Activated CD4-positive, alpha-beta T cell treated with anti-CD3 and anti-CD28 coated beads, Interleukin-2, amount 10 ng/mL, durations not matched to agents 7 days and 5 days (primary cell): ENCODE measurements around the gene GNB1. TPM values are rescaled to one million over a fixed set of nuclear protein-coding genes. Genes with fewer than 3 reads are reported as not detected.

Experiments
- CTCF ChIA-PET: fragments of 350-600 bp; sonication (Branson Sonifier 250); formaldehyde crosslinking; loops from one replicate; lab custom pipeline; 2021; ENCODE audit warnings: antibody characterized with exemption; lab: Charles Lee
- POLR2A ChIA-PET: fragments of 350-600 bp; sonication (Branson Sonifier 250); formaldehyde crosslinking; loops from one replicate; lab custom pipeline; 2021; ENCODE audit warnings: antibody characterized with exemption; lab: Charles Lee
- DNase-seq: peaks from one replicate; pipeline ENCODE4 v3.0.0-alpha.2; 2020
- H3K27ac Mint-ChIP-seq: one replicate; pipeline ENCODE4 v1.8.0; 2021; ENCODE audit warnings: mild to moderate bottlenecking, moderate library complexity, mixed read lengths
- H3K27me3 Mint-ChIP-seq: one replicate; pipeline ENCODE4 v1.8.0; 2021; ENCODE audit warnings: mixed read lengths
- H3K36me3 Mint-ChIP-seq: one replicate; pipeline ENCODE4 v1.8.0; 2021; ENCODE audit warnings: low read depth, mixed read lengths
- H3K4me1 Mint-ChIP-seq: one replicate; pipeline ENCODE4 v1.8.0; 2021; ENCODE audit warnings: mixed read lengths
- H3K4me3 Mint-ChIP-seq: one replicate; pipeline ENCODE4 v1.8.0; 2021; ENCODE audit warnings: mild to moderate bottlenecking, moderate library complexity, mixed read lengths
- H3K9me3 Mint-ChIP-seq: one replicate; pipeline ENCODE4 v1.8.0; 2021; ENCODE audit warnings: mixed read lengths
- total RNA-seq, 2 experiments: library from RNA; stranded (reverse); gene quantifications; one replicate each; pipeline ENCODE4 v1.2.3, GENCODE V29; 2021

Gene GNB1
- total RNA-seq, 2 experiments from 2014 or later = 368 to 454 TPM

DNA sequence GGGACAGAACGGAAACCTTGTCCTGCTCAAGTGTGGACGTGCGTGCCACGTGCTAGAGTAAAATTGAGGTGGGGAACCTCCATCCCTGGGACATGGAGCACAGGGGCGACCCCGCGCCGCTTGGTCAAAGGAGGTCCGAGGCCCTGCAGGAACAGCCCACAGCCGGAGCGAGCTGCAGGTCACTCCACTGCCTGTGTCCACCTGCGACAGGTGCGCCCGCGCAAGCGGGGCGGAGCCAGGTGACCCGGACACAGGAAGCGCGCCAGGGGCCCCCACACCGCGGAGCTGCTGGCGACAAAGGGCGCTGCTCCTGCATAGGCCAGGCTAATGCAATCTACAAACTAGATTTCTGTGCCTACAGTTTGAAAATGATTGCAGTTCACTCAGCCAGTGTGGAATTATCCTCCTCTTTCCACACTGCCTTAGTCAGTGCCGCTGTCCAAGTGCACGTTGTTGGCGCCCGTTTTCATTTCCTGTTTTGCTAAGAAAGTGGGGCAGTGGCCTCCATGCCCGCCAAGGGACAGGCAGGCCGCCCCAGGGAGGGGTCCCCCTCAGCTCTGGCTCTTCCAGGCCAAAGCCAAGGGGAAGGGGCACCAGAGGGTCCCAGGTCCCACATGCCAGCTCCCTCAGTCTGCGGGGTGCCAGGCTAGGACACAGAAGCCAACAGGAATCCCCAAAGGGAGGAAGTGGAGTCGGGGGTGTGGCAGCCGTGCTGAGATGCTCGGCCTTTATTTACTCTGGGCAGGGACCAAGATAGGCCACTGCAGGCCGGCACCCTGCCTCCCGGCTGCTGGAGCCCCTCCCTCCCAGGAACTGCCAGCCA is 108.3 kb downstream of the GNB1 start:
- no peaks in the 10 kb centered on the region for H3K27me3 Mint-ChIP-seq
- H3K27ac Mint-ChIP-seq = peak overlapping the region; percentile 85
- peaks cover 46% of the 10 kb centered on the region for H3K4me1 Mint-ChIP-seq
- ChIA-PET POLR2A (no interaction called here), CTCF (no interaction called here)
- peak; percentile 36 for DNase-seq
- peaks cover 34% of the 10 kb centered on the region for H3K36me3 Mint-ChIP-seq
- H3K9me3 Mint-ChIP-seq = no peaks in the 10 kb centered on the region
- no peak overlapping the region for H3K4me3 Mint-ChIP-seq

- POLR2A ChIA-PET = no interaction called here
- Mint-ChIP-seq H3K27ac (peak overlapping the region; percentile 95), H3K4me3 (peak overlapping the region; percentile 36), H3K27me3 (no peaks in the 10 kb centered on the region), H3K36me3 (peaks cover 26% of the 10 kb centered on the region), H3K9me3 (no peaks in the 10 kb centered on the region), H3K4me1 (peaks cover 55% of the 10 kb centered on the region)
- CTCF ChIA-PET = interaction anchor here (0.6 kb wide), 1 partner anchor 10 kb away, joined by 4 read pairs; no protein-coding TSS in a partner anchor
- DNase-seq = no peak
Measured at GRCh38 chr1:1781526-1781903, 109.4 kb downstream of the GNB1 start.

GRCh38 chr1:1780598-1781525 is 110.0 kb downstream of the GNB1 start:
- Mint-ChIP-seq H3K4me3 (peak overlapping the region; percentile 72), H3K9me3 (no peaks in the 10 kb centered on the region), H3K27ac (peak overlapping the region; percentile 95), H3K4me1 (peaks cover 60% of the 10 kb centered on the region), H3K36me3 (peaks cover 19% of the 10 kb centered on the region), H3K27me3 (no peaks in the 10 kb centered on the region)
- DNase-seq = no peak
- POLR2A ChIA-PET = no interaction called here
- CTCF ChIA-PET = interaction anchor here (0.8 to 1.8 kb wide), 4 partner anchors 18 to 128 kb away, joined by 3 to 6 read pairs (median 4); no protein-coding TSS in a partner anchor

- ChIA-PET POLR2A (interaction anchor here (0.6 kb wide), 1 partner anchor 122 kb away, joined by 3 read pairs; no protein-coding TSS in a partner anchor), CTCF (interaction anchor here (0.7 to 1.8 kb wide), 7 partner anchors 19 to 129 kb away, joined by 3 to 6 read pairs (median 3); no protein-coding TSS in a partner anchor)
- no peaks in the 10 kb centered on the region for H3K9me3 Mint-ChIP-seq
- peak; percentile 82 for DNase-seq
- H3K4me1 Mint-ChIP-seq = peaks cover 69% of the 10 kb centered on the region
- peaks cover 13% of the 10 kb centered on the region for H3K36me3 Mint-ChIP-seq
- peak overlapping the region; percentile 95 for H3K27ac Mint-ChIP-seq
- no peaks in the 10 kb centered on the region for H3K27me3 Mint-ChIP-seq
- peak overlapping the region; percentile 72 for H3K4me3 Mint-ChIP-seq
Measured at GRCh38 chr1:1779691-1780597, 110.9 kb downstream of the GNB1 start.

DNA sequence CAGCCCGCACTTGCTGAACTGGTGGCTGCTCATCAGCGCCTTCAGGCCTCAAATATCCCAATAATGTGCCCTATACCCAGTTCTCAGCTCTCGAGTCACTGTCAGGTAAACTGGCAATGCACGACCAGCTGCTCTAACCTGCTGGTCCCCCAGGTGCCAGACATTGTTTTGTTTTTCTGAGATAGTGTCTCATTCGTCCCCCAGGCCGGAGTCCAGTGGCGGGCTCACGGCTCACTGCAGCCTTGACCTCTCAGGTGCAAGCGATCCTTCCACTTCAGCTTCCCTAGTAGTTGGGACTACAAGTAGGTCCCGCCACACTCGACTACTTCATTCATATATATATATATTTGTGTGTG is 111.6 kb downstream of the GNB1 start:
- H3K4me3 Mint-ChIP-seq = peak overlapping the region; percentile 72
- peak overlapping the region; percentile 95 for H3K27ac Mint-ChIP-seq
- POLR2A ChIA-PET = interaction anchor here (0.6 kb wide), 1 partner anchor 121 kb away, joined by 3 read pairs; no protein-coding TSS in a partner anchor
- H3K9me3 Mint-ChIP-seq = no peaks in the 10 kb centered on the region
- H3K4me1 Mint-ChIP-seq = peaks cover 70% of the 10 kb centered on the region
- CTCF ChIA-PET = interaction anchor here (0.7 to 1.8 kb wide), 4 partner anchors 24 to 129 kb away, joined by 3 to 6 read pairs (median 4); no protein-coding TSS in a partner anchor
- peaks cover 9% of the 10 kb centered on the region for H3K36me3 Mint-ChIP-seq
- DNase-seq = no peak
- no peaks in the 10 kb centered on the region for H3K27me3 Mint-ChIP-seq

DNA sequence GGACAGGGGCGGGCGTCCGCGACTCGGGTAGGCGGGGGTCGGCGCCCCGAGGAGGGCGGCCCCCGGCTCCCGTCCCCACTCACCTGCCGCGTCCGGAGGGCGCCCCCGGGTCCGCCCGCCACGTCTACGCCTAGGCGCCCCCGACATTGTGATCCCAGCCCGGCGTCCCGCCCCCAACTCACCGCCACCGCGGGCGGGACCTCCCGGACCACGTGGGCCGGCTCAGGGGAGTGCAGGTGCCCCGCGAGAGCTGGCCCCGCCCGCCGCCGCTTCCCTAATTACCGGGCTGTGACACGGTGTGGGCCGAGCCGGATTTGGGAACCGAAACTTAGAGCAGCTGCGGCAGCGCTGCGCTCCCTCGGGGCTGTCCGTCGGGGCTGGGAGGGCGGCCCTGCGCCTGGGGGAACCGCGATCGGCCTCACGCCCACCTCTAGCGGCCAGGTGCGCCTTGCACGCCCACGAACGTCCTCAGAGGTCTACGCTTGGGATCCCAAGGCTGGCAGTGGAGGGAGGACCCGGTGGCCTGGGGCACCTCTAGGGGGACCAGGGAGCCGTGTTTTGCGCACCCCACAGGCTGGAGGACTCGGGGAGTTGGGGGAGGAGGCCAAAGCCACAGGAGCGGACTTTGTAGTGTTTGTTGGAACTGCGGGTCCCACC is 112.1 kb downstream of the GNB1 start:
- peak; percentile 87 for DNase-seq
- ChIA-PET CTCF (interaction anchor here (0.7 to 1.8 kb wide), 4 partner anchors 23 to 130 kb away, joined by 3 to 6 read pairs (median 4); no protein-coding TSS in a partner anchor), POLR2A (no interaction called here)
- Mint-ChIP-seq H3K4me1 (peaks cover 68% of the 10 kb centered on the region), H3K27ac (peak overlapping the region; percentile 95), H3K9me3 (no peaks in the 10 kb centered on the region), H3K36me3 (peaks cover 9% of the 10 kb centered on the region), H3K4me3 (peak overlapping the region; percentile 72), H3K27me3 (no peaks in the 10 kb centered on the region)

DNA sequence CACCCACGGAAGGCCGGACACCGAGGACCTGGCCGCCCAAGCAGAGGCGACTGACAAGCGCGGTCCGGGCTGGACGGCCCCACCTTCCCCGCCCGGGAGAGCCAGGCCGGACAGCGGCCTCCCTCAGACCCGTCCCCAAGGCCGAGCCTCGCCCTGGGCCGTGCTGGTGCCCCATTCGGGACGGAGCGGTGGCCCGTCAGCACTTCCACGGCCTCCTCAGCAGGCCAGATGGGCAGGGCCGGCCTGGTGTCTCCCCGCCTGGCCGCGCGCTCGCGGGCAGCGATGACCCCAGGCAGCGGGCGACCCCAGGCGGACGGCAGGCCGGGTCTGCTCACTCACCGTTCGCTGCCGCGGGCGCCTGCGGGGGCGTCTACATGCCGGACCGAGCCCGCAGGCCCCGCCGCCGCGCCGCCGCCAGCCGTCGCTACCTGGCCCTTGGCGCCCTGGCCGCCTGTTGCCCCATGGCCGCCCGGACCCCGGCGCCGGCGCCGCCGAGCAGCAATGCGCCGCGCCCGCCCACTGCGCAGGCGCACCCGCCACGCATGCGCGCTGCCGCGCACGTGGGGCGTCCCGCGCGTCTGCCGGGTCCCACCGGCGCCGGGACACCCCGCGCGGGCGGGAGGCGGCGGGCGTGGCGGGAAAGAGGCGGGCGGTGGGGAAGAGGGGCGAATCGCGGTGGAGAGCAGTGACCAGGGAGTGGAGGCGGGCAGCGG is 112.8 kb downstream of the GNB1 start, which contains the start of gene NADK:
TSS of gene NADK (minus strand) at position 521 of the 713 bp plus-strand sequence. CDS start 13,064 bp downstream, outside the sequence.
- peak within 1 kb of the TSS; percentile 80 for H3K4me3 Mint-ChIP-seq
- peak; percentile 65 for DNase-seq
- no peaks in the 10 kb centered on the region for H3K27me3 Mint-ChIP-seq
- CTCF ChIA-PET = interaction anchor here (1.7 kb wide), 1 partner anchor 10 kb away, joined by 5 read pairs; no protein-coding TSS in a partner anchor
- H3K27ac Mint-ChIP-seq = peak within 1 kb of the TSS; percentile 95
- no peaks in the 10 kb centered on the region for H3K9me3 Mint-ChIP-seq
- POLR2A ChIA-PET = no interaction called here
- H3K36me3 Mint-ChIP-seq = peaks cover 7% of the 10 kb centered on the region
- peaks cover 61% of the 10 kb centered on the region for H3K4me1 Mint-ChIP-seq

- POLR2A ChIA-PET = no interaction called here
- Mint-ChIP-seq H3K27ac (peak overlapping the region; percentile 91), H3K36me3 (peaks cover 10% of the 10 kb centered on the region), H3K4me3 (peak overlapping the region; percentile 80), H3K4me1 (peaks cover 56% of the 10 kb centered on the region), H3K27me3 (no peaks in the 10 kb centered on the region), H3K9me3 (no peaks in the 10 kb centered on the region)
- CTCF ChIA-PET = interaction anchor here (1.0 to 1.7 kb wide), 2 partner anchors 9 to 378 kb away, joined by 3 to 5 read pairs; partner anchors contain the start of gene CCNL2
- no peak for DNase-seq
Measured at GRCh38 chr1:1777583-1777899, 113.3 kb downstream of the GNB1 start.

DNA sequence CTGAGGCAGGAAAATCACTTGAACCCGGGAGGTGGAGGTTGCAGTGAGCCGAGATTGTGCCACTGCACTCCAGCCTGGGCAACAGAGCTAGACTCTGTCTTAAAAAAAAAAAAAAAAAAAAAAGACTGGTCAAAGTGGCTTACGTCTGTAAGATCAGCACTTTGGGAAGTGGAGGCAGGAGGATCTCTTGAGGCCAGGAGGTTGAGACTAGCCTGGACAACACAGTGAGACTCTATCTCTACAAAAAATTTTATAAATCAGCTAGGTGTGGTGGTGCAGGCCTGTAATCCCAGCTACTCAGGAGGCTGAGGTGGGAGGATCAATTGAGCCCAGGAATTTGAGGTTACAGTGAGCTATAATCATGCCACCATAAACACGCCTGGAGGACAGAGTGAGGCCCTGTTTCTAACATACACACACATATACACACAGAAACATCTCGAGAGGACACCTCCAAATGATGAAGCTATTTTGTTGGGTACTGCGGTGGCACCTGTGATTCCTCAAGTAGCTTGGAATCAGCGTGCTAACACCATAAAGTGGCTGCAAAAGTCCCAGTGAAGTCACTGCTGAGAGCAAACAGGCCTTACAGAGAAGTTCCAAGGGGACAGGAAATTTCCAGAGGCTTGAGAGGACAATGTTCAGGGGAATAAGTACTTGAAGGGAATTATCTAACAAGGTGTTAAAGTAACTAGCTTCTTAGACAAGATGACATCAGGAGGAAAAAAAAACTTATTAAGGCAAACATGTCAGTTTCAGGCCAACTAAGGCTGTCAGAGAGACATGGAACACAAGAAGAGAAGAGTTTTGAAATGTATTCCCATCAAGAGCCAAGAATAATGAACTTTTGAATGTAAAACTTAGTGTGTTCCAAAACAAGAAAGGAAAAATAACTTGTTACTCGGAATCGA is 114.0 kb downstream of the GNB1 start:
- Mint-ChIP-seq H3K9me3 (no peaks in the 10 kb centered on the region), H3K27me3 (no peaks in the 10 kb centered on the region), H3K4me3 (peak overlapping the region; percentile 80), H3K4me1 (peaks cover 53% of the 10 kb centered on the region), H3K27ac (peak overlapping the region; percentile 91), H3K36me3 (peaks cover 15% of the 10 kb centered on the region)
- ChIA-PET POLR2A (interaction anchor here (0.5 kb wide), 1 partner anchor 55 kb away, joined by 4 read pairs; no protein-coding TSS in a partner anchor), CTCF (interaction anchor here (0.5 to 1.7 kb wide), 3 partner anchors 8 to 503 kb away, joined by 3 to 5 read pairs (median 4); partner anchors contain the start of gene CCNL2)
- DNase-seq = no peak
